Measurements from ENCODE around the gene UBE2H.

The UBE2H gene

GRCh38 chr7:129780974-129781927 lies 171.5 kb downstream of the UBE2H start:
- no peak for TF ChIP-seq SP1 (IDR thresholded peaks at IDR 0.05)
- no peak for TF ChIP-seq NFRKB (IDR thresholded peaks at IDR 0.05)
- TF ChIP-seq SUZ12 (IDR thresholded peaks at IDR 0.05) = no peak
- no peak for TF ChIP-seq ELF4 (IDR thresholded peaks at IDR 0.05)
- TF ChIP-seq L3MBTL2 (conservative IDR thresholded peaks at IDR 0.05) = no peak
- TF ChIP-seq TARDBP (IDR thresholded peaks at IDR 0.05) = no peak
- no peak for TF ChIP-seq FOXM1 (IDR thresholded peaks at IDR 0.05; ENCODE audit: borderline replicate concordance)
- TF ChIP-seq FOXA1 (IDR thresholded peaks at IDR 0.05) = no peak
- no peak for TF ChIP-seq CTBP1 (IDR thresholded peaks at IDR 0.05; ENCODE audit: borderline replicate concordance)
- TF ChIP-seq ARNT (IDR thresholded peaks at IDR 0.05) = no peak
- TF ChIP-seq FOXK2 (IDR thresholded peaks at IDR 0.05) = no peak
- TF ChIP-seq BHLHE40 (IDR thresholded peaks at IDR 0.05; ENCODE audit: borderline replicate concordance) = no peak
- no peak for TF ChIP-seq HDGF (IDR thresholded peaks at IDR 0.05; ENCODE audit: borderline replicate concordance)
- TF ChIP-seq LEF1 (IDR thresholded peaks at IDR 0.05; ENCODE audit: borderline replicate concordance) = no peak
- no peak for TF ChIP-seq ZNF384 (IDR thresholded peaks at IDR 0.05)
- TF ChIP-seq PKNOX1 (IDR thresholded peaks at IDR 0.05) = no peak
- ChIA-PET POLR2A (interaction anchor here (1.1 to 1.4 kb wide), 2 partner anchors 8 to 44 kb away, joined by 3 to 4 read pairs; no protein-coding TSS in a partner anchor), CTCF (interaction anchor here (0.6 kb wide), 1 partner anchor 191 kb away, joined by 4 read pairs; no protein-coding TSS in a partner anchor)
- peak; percentile 43 for DNase-seq (ENCODE audit: extremely low spot score)
